ENCODE data around the gene ATP6V0B.

DNA sequence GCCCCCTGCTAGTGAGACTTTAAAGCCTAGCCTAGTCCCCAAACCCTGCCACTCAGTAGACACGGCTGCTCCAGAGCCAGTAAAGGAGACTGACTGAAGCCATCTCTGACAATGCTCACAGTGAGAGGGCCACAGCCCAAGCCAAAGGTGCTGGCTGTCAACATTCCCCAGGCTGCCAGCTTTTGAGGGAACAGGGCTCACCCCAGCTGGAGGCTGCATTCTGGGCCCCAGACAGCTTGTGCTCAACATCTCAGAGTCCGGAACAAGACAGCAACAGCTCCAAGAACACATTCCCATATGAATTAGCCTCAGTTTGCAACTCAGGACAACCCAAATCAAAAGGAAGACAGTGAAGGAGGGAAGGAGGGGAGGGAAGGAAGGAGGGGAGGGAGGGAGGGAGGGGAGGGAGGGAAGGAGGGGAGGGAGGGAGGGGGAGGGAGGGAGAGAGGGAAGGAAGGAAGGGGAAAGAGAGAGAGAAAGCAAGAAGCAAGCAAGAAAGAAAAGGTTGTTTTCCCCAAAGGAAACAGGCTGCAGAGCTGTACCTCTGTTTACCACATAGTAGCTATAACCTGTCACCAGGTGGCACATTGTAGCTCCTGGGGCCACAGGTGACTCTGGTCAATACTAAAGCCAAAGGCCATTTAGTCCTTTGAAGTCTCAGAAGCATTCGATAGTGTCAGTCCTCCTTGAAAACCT is 35.7 kb upstream of the ATP6V0B start:
- TF ChIP-seq CTCF (IDR thresholded peaks at IDR 0.05): no peak
- no peak for TF ChIP-seq POLR2A (IDR thresholded peaks at IDR 0.05)

All from body of pancreas (tissue), 4 donors.